GM12891 (cell line): ENCODE data around the gene DNMT3B.

Experiments
- DNase-seq: peaks from one replicate; pipeline ENCODE4 v3.0.0; 2011; ENCODE audit warnings: low spot score; ENCODE audit not compliant: insufficient read length
- FAIRE-seq: peaks from 2 replicates; lab custom pipeline; 2011; peaks lifted over from hg19 to GRCh38; lab: Jason Lieb, UNC
- PAX5 ChIP-seq: IDR thresholded peaks from 2 replicates; pipeline ENCODE4 v1.6.1; 2011; ENCODE audit warnings: low read length, moderate library complexity, mild to moderate bottlenecking; ENCODE audit not compliant: insufficient read depth, severe bottlenecking
- POLR2A ChIP-seq: IDR thresholded peaks from 2 replicates; pipeline ENCODE4 v1.6.1; 2011; ENCODE audit warnings: low read depth, low read length, control low read depth
- POLR2AphosphoS5 ChIP-seq: IDR thresholded peaks from 2 replicates; pipeline ENCODE4 v1.6.1; 2011; ENCODE audit warnings: low read depth, low read length, control low read depth
- POU2F2 ChIP-seq: IDR thresholded peaks from 2 replicates; pipeline ENCODE4 v1.6.1; 2011; ENCODE audit warnings: low read depth, mild to moderate bottlenecking, control low read depth, low read length, moderate library complexity
- SPI1 ChIP-seq: IDR thresholded peaks from 2 replicates; pipeline ENCODE4 v1.6.1; 2011; ENCODE audit warnings: low read depth, low read length, control low read depth
- TAF1 ChIP-seq: IDR thresholded peaks from 2 replicates; pipeline ENCODE4 v1.6.1; 2011; ENCODE audit warnings: low read depth, low read length, control low read depth

Gene DNMT3B

DNA sequence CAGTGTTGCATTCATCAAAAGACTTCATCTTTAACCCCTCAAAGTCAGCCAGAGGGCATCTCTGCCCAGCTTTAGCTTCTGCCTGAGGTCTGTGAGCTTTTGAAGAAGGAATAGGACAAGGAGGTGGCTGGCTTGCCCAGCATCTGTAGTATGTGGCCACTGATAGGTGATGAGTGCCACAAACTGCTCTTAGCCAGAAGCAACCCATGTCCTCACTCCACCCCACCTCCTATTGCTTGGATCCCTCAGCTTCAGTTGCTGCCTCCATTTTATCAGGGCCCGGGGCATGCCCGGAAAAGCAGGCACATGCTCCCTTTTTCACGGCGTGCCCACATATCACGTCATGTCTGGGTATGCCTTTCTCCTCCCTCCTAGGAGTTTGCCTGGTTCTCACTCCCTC, 84.7 kb downstream of the DNMT3B start:
- DNase-seq (no peak), FAIRE-seq (no peak)
- TF ChIP-seq PAX5 (no peak), TAF1 (no peak), POLR2A (no peak)

DNA sequence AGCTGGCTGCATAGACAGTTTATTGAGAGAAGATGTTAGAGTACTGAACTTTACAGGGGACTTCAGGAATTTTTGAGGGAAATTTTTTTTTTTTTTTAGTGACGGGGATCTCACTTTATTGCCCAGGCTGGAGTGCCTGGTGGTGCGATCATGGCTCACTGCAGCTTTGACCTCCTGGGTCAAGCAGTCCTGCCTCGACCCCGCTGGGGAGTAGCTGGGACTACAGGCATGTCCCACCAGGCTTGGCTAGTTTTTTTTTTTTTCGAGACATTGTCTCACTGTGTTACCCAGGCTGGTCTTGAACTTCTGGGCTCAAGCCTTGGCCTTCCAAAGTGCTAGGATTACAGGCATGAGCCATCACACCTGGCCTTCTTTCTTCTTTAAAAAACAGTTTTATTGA, 85.8 kb downstream of the DNMT3B start:
- FAIRE-seq (no peak), DNase-seq (no peak)
- no peak for TF ChIP-seq POLR2A
- TF ChIP-seq SPI1, result no peak
- TF ChIP-seq POU2F2, result no peak
- no peak for TF ChIP-seq PAX5
- TF ChIP-seq POLR2AphosphoS5, result no peak
- no peak for TF ChIP-seq TAF1

DNA sequence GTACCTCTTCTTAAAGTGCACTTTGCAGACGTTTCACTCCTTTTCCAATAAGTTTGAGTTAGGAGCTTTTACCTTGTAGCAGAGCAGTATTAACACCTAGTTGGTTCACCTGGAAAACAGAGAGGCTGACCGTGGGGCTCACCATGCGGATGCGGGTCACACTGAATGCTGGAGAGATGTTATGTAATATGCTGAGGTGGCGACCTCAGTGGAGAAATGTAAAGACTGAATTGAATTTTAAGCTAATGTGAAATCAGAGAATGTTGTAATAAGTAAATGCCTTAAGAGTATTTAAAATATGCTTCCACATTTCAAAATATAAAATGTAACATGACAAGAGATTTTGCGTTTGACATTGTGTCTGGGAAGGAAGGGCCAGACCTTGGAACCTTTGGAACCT, 86.7 kb downstream of the DNMT3B start:
- TF ChIP-seq SPI1, result no peak
- TF ChIP-seq PAX5, result no peak
- TF ChIP-seq POU2F2, result no peak
- no peak for TF ChIP-seq POLR2AphosphoS5
- TF ChIP-seq TAF1, result no peak
- TF ChIP-seq POLR2A, result no peak
- DNase-seq (no peak), FAIRE-seq (no peak)

DNA sequence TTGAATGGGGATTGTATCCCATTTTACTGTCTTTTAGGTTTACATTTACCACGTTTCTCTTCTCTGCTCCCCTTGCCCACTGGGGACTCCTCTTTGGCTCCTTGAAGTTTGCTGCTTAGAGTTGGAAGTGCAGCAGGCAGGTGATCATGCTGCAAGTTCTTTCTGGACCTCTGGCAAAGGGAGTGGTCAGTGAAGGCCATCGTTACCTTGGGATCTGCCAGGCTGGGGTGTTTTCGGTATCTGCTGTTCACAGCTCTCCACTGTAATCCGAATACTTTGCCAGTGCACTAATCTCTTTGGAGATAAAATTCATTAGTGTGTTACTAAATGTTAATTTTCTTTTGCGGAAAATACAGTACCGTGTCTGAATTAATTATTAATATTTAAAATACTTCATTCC, 87.4 kb downstream of the DNMT3B start:
- no peak for FAIRE-seq

DNA sequence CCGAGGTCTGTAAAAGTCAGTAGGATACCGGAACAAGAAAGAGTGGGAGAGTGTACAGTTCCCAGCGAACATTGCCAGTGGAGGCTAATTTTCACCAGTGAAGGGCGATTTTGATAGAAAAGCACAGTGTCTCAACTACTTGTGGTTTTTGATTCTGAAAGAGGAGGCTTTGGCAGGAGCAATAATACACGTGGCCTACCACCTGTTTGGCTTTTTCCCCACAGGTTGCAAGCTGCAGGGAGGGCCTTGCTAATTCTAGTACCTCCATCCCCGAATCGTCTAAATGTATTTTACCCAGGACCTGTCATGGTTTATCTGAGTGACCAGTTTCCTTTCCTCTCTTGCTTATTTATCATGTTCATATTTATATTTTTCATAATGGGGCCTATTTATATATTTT, 93.2 kb downstream of the DNMT3B start:
- FAIRE-seq (no peak), DNase-seq (no peak)
- TF ChIP-seq PAX5, result no peak
- TF ChIP-seq POU2F2, result no peak
- no peak for TF ChIP-seq POLR2AphosphoS5
- TF ChIP-seq POLR2A, result no peak
- no peak for TF ChIP-seq TAF1

More for the DNA sequence above, 87.4 kb downstream of the DNMT3B start:
- no peak for DNase-seq
- TF ChIP-seq SPI1, result no peak

DNA sequence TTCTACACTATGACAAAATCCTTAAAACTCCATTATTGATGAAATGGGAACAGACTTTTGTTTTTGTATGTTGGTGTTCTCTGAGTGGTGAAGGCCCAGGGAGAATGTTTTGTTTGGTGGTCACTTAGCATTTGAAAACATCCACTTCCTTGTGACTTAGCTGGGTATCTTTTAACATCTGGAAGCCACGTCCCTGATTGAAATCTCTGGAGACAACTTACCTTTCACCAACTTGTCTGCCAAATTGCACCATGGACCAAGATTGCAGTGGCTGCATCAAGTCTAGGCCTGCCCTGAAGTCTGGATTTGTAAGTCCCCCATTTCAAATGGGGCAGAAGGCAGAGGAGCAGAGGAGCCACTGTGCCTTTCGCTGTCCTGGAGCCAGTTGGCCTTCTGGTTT, 96.0 kb downstream of the DNMT3B start:
- TF ChIP-seq SPI1, result no peak
- DNase-seq, result no peak
- no peak for FAIRE-seq
